A549 (cell line): ENCODE data around the gene COX14. TPM values are rescaled to one million over a fixed set of nuclear protein-coding genes. Genes with fewer than 3 reads are reported as not detected.

ENCODE experiments used
- ATAC-seq, 2 experiments: fragments of 200-7000 bp in 1 of 2; fragments of >200 bp in 1 of 2; cut with Nextera tagmentation in 1 of 2; cut with Tn5 transposase in 1 of 2; 3 replicates each; pipeline versions ENCODE4 v1.8.0 to v1.9.1; 2018 to 2020; ENCODE audit warnings: mild to moderate bottlenecking in 1 of 2, moderate library complexity in 1 of 2
- CTCF ChIA-PET: fragments of 300-600 bp; sonication (Branson Sonifier 250); formaldehyde crosslinking; extraction: SDS; loops from one replicate; lab custom pipeline; 2021; ENCODE audit warnings: antibody characterized with exemption, inconsistent platforms; lab: Yijun Ruan, JAX
- POLR2A ChIA-PET: fragments of 350-600 bp; formaldehyde crosslinking; extraction: SDS; loops from one replicate; lab custom pipeline; 2021; ENCODE audit warnings: antibody characterized with exemption, inconsistent platforms; lab: Yijun Ruan, JAX
- DNase-seq, 2 experiments: peaks; one replicate each; pipeline versions ENCODE4 v3.0.0 to v3.0.0-alpha.2; 2011 to 2016; ENCODE audit warnings: low read depth in 1 of 2, low spot score in 1 of 2
- FAIRE-seq: peaks from 2 replicates; lab custom pipeline; 2011; peaks lifted over from hg19 to GRCh38; lab: Jason Lieb, UNC
- H3K27ac ChIP-seq, 2 experiments: fragments of >200 bp; sonication (Bioruptor Twin); formaldehyde crosslinking; 3 replicates each; pipeline ENCODE4 v1.5.1; 2016 to 2017
- H3K4me1 ChIP-seq: fragments of >200 bp; sonication (Bioruptor Twin); formaldehyde crosslinking; 3 replicates; pipeline ENCODE4 v1.6.1; 2016
- H3K4me2 ChIP-seq: fragments of >200 bp; sonication (Bioruptor Twin); formaldehyde crosslinking; 3 replicates; pipeline ENCODE4 v1.6.1; 2016
- H3K4me3 ChIP-seq: fragments of >200 bp; sonication (Bioruptor Twin); formaldehyde crosslinking; 3 replicates; pipeline ENCODE4 v1.5.1; 2016
- H3K9me3 ChIP-seq: fragments of >200 bp; sonication (Bioruptor Twin); formaldehyde crosslinking; 3 replicates; pipeline ENCODE4 v1.6.1; 2016
- EHF ChIP-seq: fragments of 250-450 bp; sonication (Bioruptor Pico); IDR thresholded peaks from 2 replicates; pipeline ENCODE4 v1.5.0; 2020; ENCODE audit warnings: mild to moderate bottlenecking
- EHMT2 ChIP-seq: fragments of 200-600 bp; sonication (generic); IDR thresholded peaks from 2 replicates; pipeline ENCODE4 v1.6.1; 2016; ENCODE audit warnings: antibody characterized with exemption, low read depth, mild to moderate bottlenecking, moderate library complexity
- ESRRA ChIP-seq: fragments of 150-350 bp; IDR thresholded peaks from 2 replicates; pipeline ENCODE4 v1.6.1; 2014; ENCODE audit warnings: mild to moderate bottlenecking, low read length, borderline replicate concordance
- FOSL2 ChIP-seq, 2 experiments: fragments of 450-650 bp in 1 of 2; fragments of >200 bp in 1 of 2; sonication (Bioruptor Twin) in 1 of 2; formaldehyde crosslinking; IDR thresholded peaks; 2 replicates each; pipeline versions ENCODE4 v1.5.0 to v1.6.1; 2016 to 2020; ENCODE audit warnings: mild to moderate bottlenecking in 1 of 2, moderate library complexity in 1 of 2
- GATA3 ChIP-seq: IDR thresholded peaks from 2 replicates; pipeline ENCODE4 v1.6.1; 2012; ENCODE audit warnings: borderline replicate concordance
- HOXA7 ChIP-seq: fragments of 250-450 bp; sonication (Bioruptor Pico); IDR thresholded peaks from 2 replicates; pipeline ENCODE4 v1.5.0; 2020; ENCODE audit warnings: mild to moderate bottlenecking, moderate library complexity
- HOXB5 ChIP-seq: fragments of 250-450 bp; sonication (Bioruptor Pico); IDR thresholded peaks from 2 replicates; pipeline ENCODE4 v1.5.0; 2020; ENCODE audit warnings: mild to moderate bottlenecking, moderate library complexity
- KDM5A ChIP-seq: fragments of 200-600 bp; sonication (generic); IDR thresholded peaks from 2 replicates; pipeline ENCODE4 v1.6.1; 2016; ENCODE audit warnings: antibody characterized with exemption, mild to moderate bottlenecking
- MYC ChIP-seq: IDR thresholded peaks from 2 replicates; pipeline ENCODE4 v1.6.1; 2012; ENCODE audit warnings: mild to moderate bottlenecking, inconsistent platforms, low read length, improper control_type of control experiment, borderline replicate concordance
- NFE2L2 ChIP-seq: fragments of 150-350 bp; conservative IDR thresholded peaks from 2 replicates; pipeline ENCODE4 v1.6.1; 2014; ENCODE audit warnings: low read length
- NPAS2 ChIP-seq: fragments of 250-450 bp; sonication (Bioruptor Pico); IDR thresholded peaks from 2 replicates; pipeline ENCODE4 v1.8.0; 2022; ENCODE audit warnings: mild to moderate bottlenecking, moderate library complexity, borderline replicate concordance
- NR3C1 ChIP-seq: fragments of >200 bp; sonication (Bioruptor Twin); formaldehyde crosslinking; IDR thresholded peaks from 3 replicates; pipeline ENCODE4 v1.6.1; 2017
- RAD21 ChIP-seq, 2 experiments: fragments of >200 bp in 1 of 2; sonication (Bioruptor Twin) in 1 of 2; formaldehyde crosslinking in 1 of 2; IDR thresholded peaks in 1 of 2; conservative IDR thresholded peaks in 1 of 2; 2 replicates in 1 of 2; 3 replicates in 1 of 2; pipeline ENCODE4 v1.6.1; 2012 to 2018; ENCODE audit warnings: inconsistent platforms in 1 of 2
- RFX5 ChIP-seq: fragments of 450-650 bp; IDR thresholded peaks from 2 replicates; pipeline ENCODE4 v1.7.1; 2014; ENCODE audit warnings: antibody characterized with exemption, mild to moderate bottlenecking, moderate library complexity
- SREBF2 ChIP-seq: fragments of 450-650 bp; IDR thresholded peaks from 2 replicates; pipeline ENCODE4 v1.6.1; 2014; ENCODE audit warnings: mild to moderate bottlenecking, moderate library complexity
- TFCP2L1 ChIP-seq: fragments of 250-450 bp; sonication (Bioruptor Pico); IDR thresholded peaks from 2 replicates; pipeline ENCODE4 v1.5.0; 2021; ENCODE audit warnings: mild to moderate bottlenecking
- ZC3H11A ChIP-seq: fragments of 450-650 bp; IDR thresholded peaks from 2 replicates; pipeline ENCODE4 v1.6.1; 2014; ENCODE audit warnings: antibody characterized with exemption, mild to moderate bottlenecking
- WGBS: methylation state at CpG from one replicate; pipeline ENCODE4 v1.1.6; 2017; ENCODE audit errors: missing lambda C conversion rate; 5-methylcytosine and 5-hydroxymethylcytosine counted together
- polyA plus RNA-seq, 4 experiments: library from polyadenylated mRNA; depleted of rRNA in 3 of 4; stranded (reverse); fragments of >200 nt; fragmentation: RNase III in 1 of 4; extraction: RNeasy Plus Mini Kit Qiagen cat#74134 plus additional on column Dnase treatment in 1 of 4; gene quantifications; 2 replicates in 3 of 4; 3 replicates in 1 of 4; pipeline ENCODE4 v1.2.3, GENCODE V29; 2011 to 2017
- TF ChIP-seq, protein P1 (sequence below): fragments of 200-600 bp; sonication (generic); IDR thresholded peaks from 2 replicates; pipeline ENCODE4 v1.6.1; 2016; ENCODE audit warnings: antibody characterized with exemption, mild to moderate bottlenecking, moderate library complexity
- TF ChIP-seq, protein P2 (sequence below): fragments of >200 bp; sonication (Bioruptor Twin); formaldehyde crosslinking; IDR thresholded peaks from 3 replicates; pipeline ENCODE4 v1.6.1; 2016

The COX14 gene
- polyA plus RNA-seq, 2 of the 4 experiments (the other 2 are of a cell fraction): 93.3 to 134 TPM

DNA sequence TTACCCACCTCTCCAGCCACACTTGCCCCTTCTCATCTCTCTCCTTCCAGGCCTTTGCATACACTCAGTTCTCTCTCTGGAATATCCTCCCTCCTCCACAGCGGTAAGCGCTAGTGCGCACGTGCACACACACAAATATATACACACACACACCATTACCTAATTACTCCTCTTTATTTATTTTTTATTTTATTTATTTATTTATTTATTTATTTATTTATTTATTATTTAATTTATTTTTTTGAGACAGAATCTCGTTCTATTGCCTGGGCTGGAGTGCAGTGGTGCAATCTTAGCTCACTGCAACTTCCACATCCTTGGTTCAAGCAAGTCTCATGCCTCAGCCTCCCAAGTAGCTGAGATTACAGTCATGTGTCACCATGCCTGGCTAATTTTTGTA, 43.0 kb upstream of the COX14 start:
- FAIRE-seq (no peak), DNase-seq (no peak), ATAC-seq (no peak)
- ChIA-PET POLR2A (no interaction called here), CTCF (interaction anchor here (1.1 to 33.6 kb wide), 13 partner anchors 10 to 269 kb away, joined by 3 to 708 read pairs (median 30); partner anchors contain the start of genes AQP5, AQP6, ASIC1 and SMARCD1)
- Histone ChIP-seq H3K4me3 (no peak overlapping the region), H3K4me1 (peaks cover 12% of the 10 kb centered on the region; the same call in 2 of the 3 replicates), H3K4me2 (no peak overlapping the region), H3K27ac (no peak overlapping the region), H3K9me3 (no peaks in the 10 kb centered on the region)
- no peak for TF ChIP-seq FOSL2 (IDR thresholded peaks at IDR 0.05)
- TF ChIP-seq FOSL2 (CRISPR knock-in tag; IDR thresholded peaks at IDR 0.05): no peak
- no peak for TF ChIP-seq EHF (CRISPR knock-in tag)
- no peak for TF ChIP-seq RAD21 (conservative IDR thresholded peaks at IDR 0.05 in 1 of 2, IDR thresholded peaks at IDR 0.05 in 1 of 2)
- no peak for TF ChIP-seq ESRRA
- no peak for TF ChIP-seq NR3C1
- no peak for TF ChIP-seq GATA3
- TF ChIP-seq, protein P1, sequence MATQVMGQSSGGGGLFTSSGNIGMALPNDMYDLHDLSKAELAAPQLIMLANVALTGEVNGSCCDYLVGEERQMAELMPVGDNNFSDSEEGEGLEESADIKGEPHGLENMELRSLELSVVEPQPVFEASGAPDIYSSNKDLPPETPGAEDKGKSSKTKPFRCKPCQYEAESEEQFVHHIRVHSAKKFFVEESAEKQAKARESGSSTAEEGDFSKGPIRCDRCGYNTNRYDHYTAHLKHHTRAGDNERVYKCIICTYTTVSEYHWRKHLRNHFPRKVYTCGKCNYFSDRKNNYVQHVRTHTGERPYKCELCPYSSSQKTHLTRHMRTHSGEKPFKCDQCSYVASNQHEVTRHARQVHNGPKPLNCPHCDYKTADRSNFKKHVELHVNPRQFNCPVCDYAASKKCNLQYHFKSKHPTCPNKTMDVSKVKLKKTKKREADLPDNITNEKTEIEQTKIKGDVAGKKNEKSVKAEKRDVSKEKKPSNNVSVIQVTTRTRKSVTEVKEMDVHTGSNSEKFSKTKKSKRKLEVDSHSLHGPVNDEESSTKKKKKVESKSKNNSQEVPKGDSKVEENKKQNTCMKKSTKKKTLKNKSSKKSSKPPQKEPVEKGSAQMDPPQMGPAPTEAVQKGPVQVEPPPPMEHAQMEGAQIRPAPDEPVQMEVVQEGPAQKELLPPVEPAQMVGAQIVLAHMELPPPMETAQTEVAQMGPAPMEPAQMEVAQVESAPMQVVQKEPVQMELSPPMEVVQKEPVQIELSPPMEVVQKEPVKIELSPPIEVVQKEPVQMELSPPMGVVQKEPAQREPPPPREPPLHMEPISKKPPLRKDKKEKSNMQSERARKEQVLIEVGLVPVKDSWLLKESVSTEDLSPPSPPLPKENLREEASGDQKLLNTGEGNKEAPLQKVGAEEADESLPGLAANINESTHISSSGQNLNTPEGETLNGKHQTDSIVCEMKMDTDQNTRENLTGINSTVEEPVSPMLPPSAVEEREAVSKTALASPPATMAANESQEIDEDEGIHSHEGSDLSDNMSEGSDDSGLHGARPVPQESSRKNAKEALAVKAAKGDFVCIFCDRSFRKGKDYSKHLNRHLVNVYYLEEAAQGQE: no peak
- TF ChIP-seq ZC3H11A: no peak
- no peak for TF ChIP-seq HOXA7 (CRISPR knock-in tag)
- no peak for TF ChIP-seq RFX5
- TF ChIP-seq HOXB5 (CRISPR knock-in tag): no peak
- TF ChIP-seq TFCP2L1 (CRISPR knock-in tag): no peak
- WGBS: 94% methylated on average over 5 of the region's 5 CpGs

DNA sequence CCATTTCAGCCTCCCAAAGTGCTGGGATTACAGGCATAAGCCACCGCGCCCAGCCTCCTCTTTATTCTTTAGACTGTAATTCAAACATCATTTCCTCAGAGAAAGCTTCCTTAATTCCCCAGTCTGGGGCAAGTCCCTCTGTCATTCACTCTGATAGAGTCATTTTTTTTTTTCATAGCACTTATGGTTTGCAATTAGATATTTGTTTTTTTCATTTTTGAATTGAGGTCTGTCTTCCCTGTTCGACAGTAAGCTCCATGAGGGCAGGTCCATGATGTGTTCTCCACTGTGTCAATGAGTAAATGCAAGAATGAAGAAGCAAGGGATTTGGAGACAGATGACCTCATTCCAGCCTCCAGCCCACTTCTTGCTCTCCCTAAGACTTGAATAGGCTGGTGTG, 42.5 kb upstream of the COX14 start:
- POLR2A ChIA-PET: no interaction called here
- no peak for TF ChIP-seq NFE2L2
- no peak for TF ChIP-seq RAD21 (conservative IDR thresholded peaks at IDR 0.05 in 1 of 2, IDR thresholded peaks at IDR 0.05 in 1 of 2)
- no peak for TF ChIP-seq SREBF2
- TF ChIP-seq KDM5A: no peak
- no peak for TF ChIP-seq MYC
- TF ChIP-seq NPAS2 (CRISPR knock-in tag): no peak
- TF ChIP-seq EHMT2: no peak
- no peak for TF ChIP-seq GATA3
- TF ChIP-seq, protein P2, sequence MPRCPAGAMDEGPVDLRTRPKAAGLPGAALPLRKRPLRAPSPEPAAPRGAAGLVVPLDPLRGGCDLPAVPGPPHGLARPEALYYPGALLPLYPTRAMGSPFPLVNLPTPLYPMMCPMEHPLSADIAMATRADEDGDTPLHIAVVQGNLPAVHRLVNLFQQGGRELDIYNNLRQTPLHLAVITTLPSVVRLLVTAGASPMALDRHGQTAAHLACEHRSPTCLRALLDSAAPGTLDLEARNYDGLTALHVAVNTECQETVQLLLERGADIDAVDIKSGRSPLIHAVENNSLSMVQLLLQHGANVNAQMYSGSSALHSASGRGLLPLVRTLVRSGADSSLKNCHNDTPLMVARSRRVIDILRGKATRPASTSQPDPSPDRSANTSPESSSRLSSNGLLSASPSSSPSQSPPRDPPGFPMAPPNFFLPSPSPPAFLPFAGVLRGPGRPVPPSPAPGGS: no peak
- WGBS: 86% methylated on average over 3 of the region's 3 CpGs
- CTCF ChIA-PET: interaction anchor here (1.1 to 33.6 kb wide), 21 partner anchors 10 to 324 kb away, joined by 3 to 708 read pairs (median 11); partner anchors contain the start of genes AQP5, AQP6, ASIC1 and SMARCD1
- Histone ChIP-seq H3K4me1 (peaks cover 13% of the 10 kb centered on the region; the same call in 2 of the 3 replicates), H3K9me3 (no peaks in the 10 kb centered on the region), H3K27ac (no peak overlapping the region), H3K4me2 (no peak overlapping the region), H3K4me3 (no peak overlapping the region)
- ATAC-seq (no peak), DNase-seq (no peak), FAIRE-seq (no peak)
